ENCODE measurements around the gene ARFRP1. TPM values are rescaled to one million over a fixed set of nuclear protein-coding genes. Genes with fewer than 3 reads are reported as not detected.

Gene ARFRP1
- total RNA-seq, 1 experiment from 2014 or later, result 71.2 TPM

GRCh38 chr20:63708301-63709148 lies 749 bp upstream of the ARFRP1 start:
- H3K9me2 ChIP-seq (replicated peaks; ENCODE audit: low read length), result no peaks in the 10 kb centered on the region
- 0 out of 2 replicates have a peak overlapping the region, but pooled peaks have one; percentile 47 for H3K27ac ChIP-seq (ENCODE audit: low read length)
- ATAC-seq (peak; percentile 11), DNase-seq (no peak)
- intact Hi-C loops (cut with micrococcal nuclease), result loop anchor here (5.0 kb wide), 1 partner anchor 74 kb away; no protein-coding TSS in a partner anchor
- TF ChIP-seq EZH2 (IDR thresholded peaks at IDR 0.05; ENCODE audit: low read length, unreplicated experiment) (no peak), CTCF (conservative IDR thresholded peaks at IDR 0.05; ENCODE audit: low read depth, low read length) (no peak), EZH2phosphoT487 (IDR thresholded peaks at IDR 0.05; ENCODE audit: borderline replicate concordance, low read length) (no peak)
- peaks cover 59% of the 10 kb centered on the region for H3K36me3 ChIP-seq (ENCODE audit: low read depth, low read length)
- peak overlapping the region; percentile 95 for H3K9ac ChIP-seq (ENCODE audit: low read length)
- peak overlapping the region; percentile 91 for H3K4me3 ChIP-seq (ENCODE audit: low read length)
- H2AFZ ChIP-seq (ENCODE audit: low read length), result peak overlapping the region; percentile 27; the same call in 1 of the 2 replicates
- ChIA-PET POLR2A (ENCODE audit: unreplicated experiment) (interaction anchor here (0.6 to 0.7 kb wide), 4 partner anchors 10 to 82 kb away, joined by 3 to 9 read pairs (median 4); partner anchors contain the start of genes GMEB2 and LIME1), CTCF (interaction anchor here (0.6 to 1.1 kb wide), 3 partner anchors 33 to 375 kb away, joined by 3 read pairs; no protein-coding TSS in a partner anchor)
- no peaks in the 10 kb centered on the region for H4K20me1 ChIP-seq (ENCODE audit: low read length)
- H3K4me1 ChIP-seq (ENCODE audit: insufficient read depth, low read length), result peaks cover 18% of the 10 kb centered on the region
- no peaks in the 10 kb centered on the region for H3K27me3 ChIP-seq (ENCODE audit: low read length)
- peak overlapping the region; percentile 89 for H3K4me2 ChIP-seq (ENCODE audit: low read length)
- no peaks in the 10 kb centered on the region for H3F3A ChIP-seq (ENCODE audit: low read length, unreplicated experiment)
- TSS peak; percentile 44 for BruUV-seq (replicated peaks)
- peaks cover 89% of the 10 kb centered on the region for H3K79me2 ChIP-seq (ENCODE audit: low read length)
- no peaks in the 10 kb centered on the region for H3K9me3 ChIP-seq (ENCODE audit: low read length)

- CTCF ChIA-PET, result interaction anchor here (0.6 to 1.1 kb wide), 2 partner anchors 34 to 169 kb away, joined by 3 read pairs; no protein-coding TSS in a partner anchor
- peak overlapping the region; percentile 47 for H3K27ac ChIP-seq (ENCODE audit: low read length)
These were observed 771 bp downstream of the ARFRP1 start for GRCh38 chr20:63706852-63707557.

More at GRCh38 chr20:63706852-63707557, 771 bp downstream of the ARFRP1 start:
- ATAC-seq, result peak; percentile 61
- H2AFZ ChIP-seq (ENCODE audit: low read length), result peak overlapping the region; percentile 78
- H3K4me3 ChIP-seq (ENCODE audit: low read length), result peak overlapping the region; percentile 91
- no peaks in the 10 kb centered on the region for H3K27me3 ChIP-seq (ENCODE audit: low read length)
- no peaks in the 10 kb centered on the region for H4K20me1 ChIP-seq (ENCODE audit: low read length)
- peaks cover 18% of the 10 kb centered on the region for H3K4me1 ChIP-seq (ENCODE audit: insufficient read depth, low read length)
- H3K4me2 ChIP-seq (ENCODE audit: low read length), result peak overlapping the region; percentile 89
- H3K9ac ChIP-seq (ENCODE audit: low read length), result peak overlapping the region; percentile 95
- POLR2A ChIA-PET (ENCODE audit: unreplicated experiment), result interaction anchor here (0.6 to 0.7 kb wide), 3 partner anchors 25 to 354 kb away, joined by 3 to 5 read pairs (median 4); no protein-coding TSS in a partner anchor
- H3K9me2 ChIP-seq (replicated peaks; ENCODE audit: low read length), result no peaks in the 10 kb centered on the region
- no peak for TF ChIP-seq EZH2 (IDR thresholded peaks at IDR 0.05; ENCODE audit: low read length, unreplicated experiment)
- peak; percentile 75 for TF ChIP-seq CTCF (conservative IDR thresholded peaks at IDR 0.05; ENCODE audit: low read depth, low read length)
- no peak for TF ChIP-seq EZH2phosphoT487 (IDR thresholded peaks at IDR 0.05; ENCODE audit: borderline replicate concordance, low read length)
- DNase-seq, result peak; percentile 59
- peaks cover 47% of the 10 kb centered on the region for H3K36me3 ChIP-seq (ENCODE audit: low read depth, low read length)
- intact Hi-C loops (cut with micrococcal nuclease), result loop anchor here (2.0 to 5.0 kb wide), 2 partner anchors 34 to 75 kb away; no protein-coding TSS in a partner anchor
- H3F3A ChIP-seq (ENCODE audit: low read length, unreplicated experiment), result no peaks in the 10 kb centered on the region
- BruUV-seq (replicated peaks), result TSS peak; percentile 47
- no peaks in the 10 kb centered on the region for H3K9me3 ChIP-seq (ENCODE audit: low read length)
- peaks cover 74% of the 10 kb centered on the region for H3K79me2 ChIP-seq (ENCODE audit: low read length)

Data from PC-3 (cell line).